Upper lobe of right lung (tissue), 1 donor: ENCODE data around the gene SURF6. TPM values are rescaled to one million over a fixed set of nuclear protein-coding genes. Genes with fewer than 3 reads are reported as not detected.

Experiments
- ATAC-seq: fragments of 200-7000 bp; cut with Tn5 transposase; one replicate; pipeline ENCODE4 v1.9.1; 2020; ENCODE audit warnings: mild to moderate bottlenecking, moderate library complexity
- DNase-seq: peaks from one replicate; pipeline ENCODE4 v3.0.0-alpha.2; 2020
- H3K27ac ChIP-seq: fragments of 200-600 bp; one replicate; pipeline ENCODE4 v1.8.0; 2022
- H3K27me3 ChIP-seq: fragments of 200-600 bp; one replicate; pipeline ENCODE4 v1.8.0; 2022; ENCODE audit warnings: mild to moderate bottlenecking
- H3K36me3 ChIP-seq: fragments of 200-600 bp; one replicate; pipeline ENCODE4 v1.8.0; 2022
- H3K4me1 ChIP-seq: fragments of 200-600 bp; one replicate; pipeline ENCODE4 v1.8.0; 2022
- H3K4me3 ChIP-seq: fragments of 200-600 bp; one replicate; pipeline ENCODE4 v1.8.0; 2022; ENCODE audit warnings: mild to moderate bottlenecking
- H3K9me3 ChIP-seq: fragments of 200-600 bp; one replicate; pipeline ENCODE4 v1.8.0; 2022
- intact Hi-C: fragments of 100-400 bp; cut with DNase I; formaldehyde crosslinking; loops from one replicate; pipeline ENCODE4 v1.11.0; 2022
- total RNA-seq: library from RNA; stranded (reverse); fragmentation: NEBNext Ultra II Directional; extraction: Animal tissue kit (Norgen Biotek cat#: 25700); gene quantifications from one replicate; pipeline ENCODE4 v1.2.1, GENCODE V29; 2021
- TF ChIP-seq, protein P1 (sequence below): fragments of 200-600 bp; IDR thresholded peaks from one replicate; pipeline ENCODE4 v1.8.0; 2022; ENCODE audit warnings: antibody characterized with exemption
- donor health status: DM: no; HTN: yes; CAD: no; lungs with severe emphysema.

SURF6 gene
- total RNA-seq, 1 donor from 2014 or later: 15.9 TPM

DNA sequence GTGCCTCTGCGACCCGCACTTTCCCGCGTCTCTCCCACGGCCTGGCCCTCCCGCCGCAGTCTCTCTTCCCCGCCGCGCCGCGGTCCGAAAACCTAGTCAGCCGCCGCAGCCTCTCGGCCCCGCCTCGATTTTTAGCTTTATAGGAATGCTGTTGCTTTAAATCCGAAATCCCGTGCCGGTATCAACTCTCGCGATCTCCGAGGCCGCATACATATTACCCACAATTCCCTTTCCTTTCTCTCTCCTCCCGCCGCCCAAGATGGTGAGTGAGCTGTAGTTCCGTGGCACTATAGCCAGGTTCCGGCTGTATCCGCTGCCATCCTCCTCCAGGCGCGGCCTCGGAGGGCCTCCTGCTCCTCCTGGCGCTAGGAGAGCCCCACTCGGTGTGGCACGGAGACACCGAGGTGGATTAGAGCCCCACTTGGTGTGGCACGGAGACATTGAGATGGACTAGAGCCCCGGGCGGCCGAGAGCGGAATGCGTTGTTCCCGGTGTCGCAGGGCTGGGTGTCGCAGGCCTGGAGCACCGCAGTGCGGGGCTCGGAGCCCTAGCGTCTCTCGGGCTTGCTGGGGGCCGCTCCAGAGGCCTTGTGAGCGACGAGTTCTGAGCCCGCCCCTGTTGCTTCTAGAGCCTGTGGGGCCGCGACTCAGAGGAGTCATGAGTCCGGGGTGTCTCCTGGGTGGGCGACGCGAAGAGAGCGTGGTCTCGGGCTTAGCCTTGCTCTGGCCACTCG is 12.2 kb upstream of the SURF6 start, which contains the start of the genes MED22 and RPL7A:
MED22 (minus strand) TSS at position 147 of the 733 bp plus-strand sequence. CDS start 1,469 bp downstream, outside the sequence.
RPL7A (plus strand) TSS at position 234 of the 733 bp plus-strand sequence; CDS start at position 260, 26 bp downstream.
- H3K4me1 ChIP-seq: peaks cover 24% of the 10 kb centered on the region
- ATAC-seq: peak; percentile 91

DNA sequence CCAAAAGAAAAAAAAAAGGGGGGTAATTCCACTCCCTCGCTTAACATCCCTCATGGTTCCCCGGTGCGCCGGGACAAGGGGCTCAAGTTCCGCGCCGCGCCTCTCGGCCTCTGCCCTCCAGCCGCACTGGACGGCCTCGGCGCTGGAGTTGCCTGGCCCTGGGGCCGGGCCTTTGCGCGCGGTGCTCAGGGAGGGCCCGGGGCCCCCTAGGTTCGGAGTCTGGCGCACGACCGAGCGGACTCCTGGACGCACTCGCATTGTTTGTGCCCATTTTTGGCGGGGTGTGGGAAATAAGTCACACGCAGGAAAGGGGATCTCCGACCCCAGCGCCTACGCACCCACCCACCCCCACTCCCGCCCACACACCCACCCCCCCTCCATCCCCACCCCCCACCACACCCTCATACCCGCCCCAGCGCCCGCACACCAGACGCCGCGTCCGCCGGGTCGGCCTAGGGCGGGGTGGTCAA is 11.6 kb upstream of the SURF6 start:
- Histone ChIP-seq H3K4me3 (peak overlapping the region; percentile 94), H3K27ac (peak overlapping the region; percentile 94), H3K36me3 (peaks cover 69% of the 10 kb centered on the region), H3K4me1 (peaks cover 24% of the 10 kb centered on the region), H3K9me3 (no peaks in the 10 kb centered on the region), H3K27me3 (no peaks in the 10 kb centered on the region)
- intact Hi-C loops: no loop called here
- DNase-seq (peak; percentile 76), ATAC-seq (peak; percentile 64)
- TF ChIP-seq, protein P1, sequence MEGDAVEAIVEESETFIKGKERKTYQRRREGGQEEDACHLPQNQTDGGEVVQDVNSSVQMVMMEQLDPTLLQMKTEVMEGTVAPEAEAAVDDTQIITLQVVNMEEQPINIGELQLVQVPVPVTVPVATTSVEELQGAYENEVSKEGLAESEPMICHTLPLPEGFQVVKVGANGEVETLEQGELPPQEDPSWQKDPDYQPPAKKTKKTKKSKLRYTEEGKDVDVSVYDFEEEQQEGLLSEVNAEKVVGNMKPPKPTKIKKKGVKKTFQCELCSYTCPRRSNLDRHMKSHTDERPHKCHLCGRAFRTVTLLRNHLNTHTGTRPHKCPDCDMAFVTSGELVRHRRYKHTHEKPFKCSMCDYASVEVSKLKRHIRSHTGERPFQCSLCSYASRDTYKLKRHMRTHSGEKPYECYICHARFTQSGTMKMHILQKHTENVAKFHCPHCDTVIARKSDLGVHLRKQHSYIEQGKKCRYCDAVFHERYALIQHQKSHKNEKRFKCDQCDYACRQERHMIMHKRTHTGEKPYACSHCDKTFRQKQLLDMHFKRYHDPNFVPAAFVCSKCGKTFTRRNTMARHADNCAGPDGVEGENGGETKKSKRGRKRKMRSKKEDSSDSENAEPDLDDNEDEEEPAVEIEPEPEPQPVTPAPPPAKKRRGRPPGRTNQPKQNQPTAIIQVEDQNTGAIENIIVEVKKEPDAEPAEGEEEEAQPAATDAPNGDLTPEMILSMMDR: no peak

More for the DNA sequence above, 12.2 kb upstream of the SURF6 start, which contains the start of the genes MED22 and RPL7A:
- peak within 1 kb of the TSS; percentile 94 for H3K27ac ChIP-seq
- intact Hi-C loops: no loop called here
- H3K27me3 ChIP-seq: no peaks in the 10 kb centered on the region
- peaks cover 69% of the 10 kb centered on the region for H3K36me3 ChIP-seq
- TF ChIP-seq, protein P1: no peak
- no peaks in the 10 kb centered on the region for H3K9me3 ChIP-seq
- DNase-seq: peak; percentile 93
- peak within 1 kb of the TSS; percentile 94 for H3K4me3 ChIP-seq

DNA sequence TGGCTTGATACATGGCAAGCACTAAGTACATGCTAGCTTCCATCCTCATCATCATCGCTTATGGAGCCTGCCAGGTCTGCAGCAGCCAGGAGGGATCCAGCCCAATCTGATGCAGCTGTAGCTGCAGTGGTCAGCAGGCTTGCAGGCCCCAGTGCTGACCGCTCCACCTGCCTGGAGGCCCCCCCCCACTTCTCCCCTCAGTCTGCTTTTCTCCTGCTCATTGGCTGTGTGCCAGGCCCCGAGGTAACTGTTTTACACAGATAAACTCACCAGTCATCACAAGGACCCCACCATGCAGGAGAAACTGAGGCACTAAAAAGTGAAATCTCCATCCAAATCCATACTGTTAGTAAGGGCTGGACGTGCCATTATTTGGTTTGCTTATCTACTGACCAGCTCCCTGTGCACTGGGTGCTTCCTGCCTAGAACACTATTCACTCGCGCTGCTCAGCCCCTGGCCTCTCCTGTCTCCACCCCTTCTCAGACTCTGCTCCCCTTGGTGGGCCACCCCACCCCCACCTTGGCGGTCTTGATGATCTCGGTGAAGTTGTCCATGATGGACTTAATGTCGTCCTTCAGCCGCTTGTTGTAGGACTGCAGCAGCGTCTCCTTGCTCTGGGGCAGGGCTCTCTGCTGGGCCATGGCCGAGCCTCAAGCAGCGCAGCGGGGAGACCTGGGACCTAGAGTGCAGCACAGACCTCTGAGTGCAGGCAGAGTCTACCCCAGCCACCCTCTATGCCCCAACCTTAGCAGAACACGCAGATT is 10.2 kb upstream of the SURF6 start:
- TF ChIP-seq, protein P1: no peak
- Histone ChIP-seq H3K27me3 (no peaks in the 10 kb centered on the region), H3K36me3 (peaks cover 66% of the 10 kb centered on the region), H3K27ac (peak overlapping the region; percentile 94), H3K9me3 (no peaks in the 10 kb centered on the region), H3K4me1 (peaks cover 24% of the 10 kb centered on the region), H3K4me3 (peak overlapping the region; percentile 94)
- no peak for ATAC-seq
- intact Hi-C loops: no loop called here
- DNase-seq: no peak

DNA sequence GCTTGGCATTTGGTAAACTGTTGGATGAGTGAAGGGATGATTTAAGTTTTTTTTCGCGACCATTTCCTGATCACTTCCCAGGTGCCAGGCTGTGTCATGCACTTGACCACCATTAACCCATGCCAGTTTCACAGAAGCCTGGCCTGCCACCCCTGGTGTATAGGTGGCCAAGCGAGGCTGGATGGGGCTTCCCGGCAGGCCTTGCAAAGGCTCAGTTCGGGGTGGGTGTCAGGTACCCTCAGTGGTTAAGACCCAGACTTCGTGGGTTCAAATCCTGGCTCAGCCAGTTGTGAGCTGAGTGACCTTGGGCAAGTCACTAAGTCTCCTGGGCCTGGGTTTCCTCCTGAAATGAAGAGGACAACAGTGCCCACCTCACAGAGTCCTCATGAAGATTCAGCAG is 9.6 kb upstream of the SURF6 start:
- intact Hi-C loops: no loop called here
- peaks cover 66% of the 10 kb centered on the region for H3K36me3 ChIP-seq
- ATAC-seq: no peak

DNA sequence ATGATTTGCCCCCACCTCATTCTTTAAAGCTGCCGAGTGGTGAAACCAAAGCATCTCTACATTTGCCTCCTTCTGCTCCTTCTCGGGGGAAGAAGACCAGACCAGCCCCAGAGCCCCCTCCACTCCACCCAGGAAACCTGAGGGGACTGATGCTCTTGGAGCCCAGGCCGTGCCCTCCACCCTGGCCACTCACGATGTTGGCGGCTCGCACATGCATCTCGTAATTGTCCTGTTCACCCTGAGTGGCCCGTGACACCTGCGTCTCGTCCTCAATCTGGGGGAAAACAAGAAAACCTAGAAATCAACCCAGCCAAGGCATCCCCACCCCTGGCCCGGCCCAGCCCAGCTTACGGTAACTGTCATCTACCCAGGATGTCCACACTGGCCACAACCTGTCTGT is 9.0 kb upstream of the SURF6 start:
- DNase-seq (no peak), ATAC-seq (no peak)
- peaks cover 62% of the 10 kb centered on the region for H3K36me3 ChIP-seq
- H3K4me3 ChIP-seq: no peak overlapping the region
- H3K4me1 ChIP-seq: peaks cover 28% of the 10 kb centered on the region
- TF ChIP-seq, protein P1: no peak
- H3K27ac ChIP-seq: no peak overlapping the region
- H3K9me3 ChIP-seq: no peaks in the 10 kb centered on the region
- intact Hi-C loops: no loop called here
- H3K27me3 ChIP-seq: no peaks in the 10 kb centered on the region

More for the DNA sequence above, 9.6 kb upstream of the SURF6 start:
- TF ChIP-seq, protein P1: no peak
- DNase-seq: no peak
- H3K9me3 ChIP-seq: no peaks in the 10 kb centered on the region
- H3K27ac ChIP-seq: no peak overlapping the region
- no peak overlapping the region for H3K4me3 ChIP-seq
- H3K27me3 ChIP-seq: no peaks in the 10 kb centered on the region
- peaks cover 26% of the 10 kb centered on the region for H3K4me1 ChIP-seq
